Parathyroid adenoma (tissue), 2 donors: ENCODE data around the gene IDI1.

Source experiments
- H2AFZ ChIP-seq: fragments of 300-600 bp; sonication (generic); one replicate; pipeline ENCODE4 v1.7.0; 2017; ENCODE audit warnings: antibody characterized with exemption, mild to moderate bottlenecking
- H3K27ac ChIP-seq: fragments of 300-600 bp; sonication (generic); one replicate; pipeline ENCODE4 v1.7.0; 2017
- H3K27me3 ChIP-seq: fragments of 300-600 bp; sonication (generic); one replicate; pipeline ENCODE4 v1.7.0; 2017; ENCODE audit warnings: low read length; ENCODE audit not compliant: control insufficient read depth, insufficient read depth
- H3K36me3 ChIP-seq: fragments of 300-600 bp; sonication (generic); one replicate; pipeline ENCODE4 v1.7.0; 2017; ENCODE audit warnings: low read length; ENCODE audit not compliant: control insufficient read depth, insufficient read depth
- H3K4me1 ChIP-seq: fragments of 300-600 bp; sonication (generic); one replicate; pipeline ENCODE4 v1.7.0; 2017; ENCODE audit warnings: control low read depth
- H3K4me2 ChIP-seq: fragments of 300-600 bp; sonication (generic); one replicate; pipeline ENCODE4 v1.7.0; 2017; ENCODE audit warnings: low read length
- H3K4me3 ChIP-seq: fragments of 300-600 bp; sonication (generic); one replicate; pipeline ENCODE4 v1.7.0; 2017; ENCODE audit warnings: low read depth, low read length
- H3K79me2 ChIP-seq: fragments of 300-600 bp; sonication (generic); one replicate; pipeline ENCODE4 v1.7.0; 2017; ENCODE audit warnings: control low read depth
- H3K9ac ChIP-seq: fragments of 300-600 bp; sonication (generic); one replicate; pipeline ENCODE4 v1.7.0; 2017; ENCODE audit warnings: mild to moderate bottlenecking
- H3K9me3 ChIP-seq: fragments of 300-600 bp; sonication (generic); one replicate; pipeline ENCODE4 v1.7.0; 2017; ENCODE audit warnings: low read length; ENCODE audit not compliant: control insufficient read depth
- CTCF ChIP-seq: fragments of 300-600 bp; sonication (generic); IDR thresholded peaks from one replicate; pipeline ENCODE4 v1.7.0; 2017; ENCODE audit warnings: antibody characterized with exemption, mild to moderate bottlenecking
- donor health status: primary hyperparathyroidism.

Gene IDI1

DNA sequence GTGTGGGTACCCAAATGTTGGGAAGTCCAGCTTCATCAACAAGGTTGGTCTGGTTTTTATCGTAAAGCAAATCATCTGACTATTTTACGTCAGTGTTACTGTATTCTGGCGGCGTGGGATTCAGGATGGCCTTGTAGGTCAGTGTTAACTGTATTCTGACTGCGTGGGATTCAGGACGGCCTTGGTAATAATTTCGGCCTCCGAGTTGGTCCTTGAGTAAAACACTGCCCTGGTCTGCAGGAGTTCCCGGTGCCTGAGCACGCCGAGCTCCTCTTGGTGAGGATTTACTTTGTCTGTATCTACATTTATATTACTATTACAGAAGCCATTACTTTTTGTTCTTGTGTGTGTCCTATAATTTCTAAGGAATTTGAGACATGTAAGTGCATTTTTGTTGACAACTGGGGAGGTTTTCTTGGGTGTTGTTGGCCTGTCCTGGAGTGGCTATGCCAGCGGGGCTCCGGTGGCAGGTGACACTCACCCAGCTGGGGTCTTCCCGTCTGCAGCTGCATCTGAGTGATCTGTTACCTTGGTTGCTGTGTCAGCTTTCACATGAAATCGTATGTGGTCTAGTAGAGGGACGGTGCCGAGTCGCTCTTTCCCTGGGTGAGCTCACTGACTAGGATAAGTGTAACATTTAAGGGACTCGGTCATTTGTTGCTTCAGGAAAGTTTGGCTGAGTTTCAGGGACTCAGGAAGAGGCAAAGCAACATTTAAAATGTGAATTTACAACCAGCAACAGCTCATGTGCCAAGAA lies 51.5 kb downstream of the IDI1 start:
- TF ChIP-seq CTCF = no peak
- H3K27me3 ChIP-seq = no peaks in the 10 kb centered on the region
- no peak overlapping the region for H3K27ac ChIP-seq
- peaks cover 3% of the 10 kb centered on the region for H3K79me2 ChIP-seq
- H2AFZ ChIP-seq = no peak overlapping the region
- no peak overlapping the region for H3K9ac ChIP-seq
- no peak overlapping the region for H3K4me3 ChIP-seq
- no peak overlapping the region for H3K4me2 ChIP-seq
- no peaks in the 10 kb centered on the region for H3K4me1 ChIP-seq
- no peaks in the 10 kb centered on the region for H3K36me3 ChIP-seq
- H3K9me3 ChIP-seq = no peaks in the 10 kb centered on the region

- Histone ChIP-seq H3K9ac (no peak overlapping the region), H3K27ac (no peak overlapping the region), H3K4me1 (no peaks in the 10 kb centered on the region), H3K79me2 (peaks cover 2% of the 10 kb centered on the region), H3K36me3 (no peaks in the 10 kb centered on the region), H3K9me3 (no peaks in the 10 kb centered on the region), H3K27me3 (no peaks in the 10 kb centered on the region), H3K4me3 (no peak overlapping the region), H3K4me2 (no peak overlapping the region), H2AFZ (no peak overlapping the region)
- TF ChIP-seq CTCF = no peak
Observed at GRCh38 chr10:996031-996430, 52.9 kb downstream of the IDI1 start.

DNA sequence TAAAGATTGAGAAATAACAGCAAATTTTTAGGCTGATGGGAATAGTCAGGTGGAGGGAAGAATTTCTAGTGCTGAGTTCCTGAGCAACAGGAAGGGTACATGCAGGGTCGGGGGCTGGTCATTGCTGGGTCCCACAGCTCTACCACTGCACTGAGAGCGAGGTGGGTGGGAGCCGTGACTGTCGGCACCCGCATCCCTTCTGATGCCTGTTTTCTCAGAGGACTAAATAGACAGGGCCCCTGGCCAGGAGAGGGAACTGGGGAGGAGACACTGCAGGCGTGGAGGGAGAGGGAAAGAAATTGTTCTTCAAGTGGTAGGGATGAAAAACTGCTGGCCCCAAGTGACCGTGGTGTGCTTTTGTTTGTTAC lies 53.4 kb downstream of the IDI1 start:
- Histone ChIP-seq H3K27ac (no peak overlapping the region), H3K36me3 (no peaks in the 10 kb centered on the region), H3K4me2 (no peak overlapping the region), H3K27me3 (no peaks in the 10 kb centered on the region), H3K9ac (no peak overlapping the region), H3K79me2 (peaks cover 3% of the 10 kb centered on the region), H2AFZ (no peak overlapping the region), H3K9me3 (no peaks in the 10 kb centered on the region), H3K4me1 (no peaks in the 10 kb centered on the region), H3K4me3 (no peak overlapping the region)
- TF ChIP-seq CTCF = no peak

- Histone ChIP-seq H3K9ac (no peak overlapping the region), H2AFZ (no peak overlapping the region), H3K4me1 (no peaks in the 10 kb centered on the region), H3K4me3 (no peak overlapping the region), H3K27ac (no peak overlapping the region), H3K9me3 (no peaks in the 10 kb centered on the region), H3K36me3 (no peaks in the 10 kb centered on the region), H3K79me2 (peaks cover 6% of the 10 kb centered on the region), H3K27me3 (no peaks in the 10 kb centered on the region), H3K4me2 (no peak overlapping the region)
- no peak for TF ChIP-seq CTCF
Observed at GRCh38 chr10:994836-995558, 53.9 kb downstream of the IDI1 start.
